Subcutaneous abdominal adipose tissue (tissue), 5 donors: Measurements from ENCODE around the gene BACE2.

ENCODE experiments used
- H3K27ac ChIP-seq: one replicate; pipeline ENCODE4 v1.7.0; 2013; ENCODE audit warnings: low read depth, mild to moderate bottlenecking, inconsistent platforms, low read length, moderate library complexity
- H3K27me3 ChIP-seq, 5 donors: one replicate each; pipeline ENCODE4 v1.7.0; 2013; ENCODE audit warnings: low read length in 5 of 5, inconsistent platforms in 1 of 5; ENCODE audit not compliant: control insufficient read depth in 5 of 5, insufficient read depth in 4 of 5
- H3K36me3 ChIP-seq, 5 donors: one replicate each; pipeline ENCODE4 v1.7.0; 2013; ENCODE audit warnings: low read length in 5 of 5; ENCODE audit not compliant: control insufficient read depth in 5 of 5, insufficient read depth in 5 of 5
- H3K4me1 ChIP-seq, 5 donors: one replicate each; pipeline ENCODE4 v1.7.0; 2013; ENCODE audit warnings: low read length in 5 of 5, mild to moderate bottlenecking in 3 of 5, moderate library complexity in 1 of 5; ENCODE audit not compliant: control insufficient read depth in 5 of 5, insufficient read depth in 5 of 5
- H3K4me3 ChIP-seq, 5 donors: one replicate each; pipeline ENCODE4 v1.7.0; 2013; ENCODE audit warnings: low read length in 5 of 5, low read depth in 1 of 5
- H3K9ac ChIP-seq, 5 donors: one replicate each; pipeline ENCODE4 v1.7.0; 2013; ENCODE audit warnings: low read length in 5 of 5, mild to moderate bottlenecking in 4 of 5, moderate library complexity in 3 of 5
- H3K9me3 ChIP-seq, 5 donors: one replicate each; pipeline ENCODE4 v1.7.0; 2013; ENCODE audit warnings: low read length in 5 of 5; ENCODE audit not compliant: control insufficient read depth in 5 of 5
- donor health status: healthy.
- donor health status: healthy.
- donor health status: healthy.
- donor health status: healthy.
- donor health status: healthy.

Gene BACE2

DNA sequence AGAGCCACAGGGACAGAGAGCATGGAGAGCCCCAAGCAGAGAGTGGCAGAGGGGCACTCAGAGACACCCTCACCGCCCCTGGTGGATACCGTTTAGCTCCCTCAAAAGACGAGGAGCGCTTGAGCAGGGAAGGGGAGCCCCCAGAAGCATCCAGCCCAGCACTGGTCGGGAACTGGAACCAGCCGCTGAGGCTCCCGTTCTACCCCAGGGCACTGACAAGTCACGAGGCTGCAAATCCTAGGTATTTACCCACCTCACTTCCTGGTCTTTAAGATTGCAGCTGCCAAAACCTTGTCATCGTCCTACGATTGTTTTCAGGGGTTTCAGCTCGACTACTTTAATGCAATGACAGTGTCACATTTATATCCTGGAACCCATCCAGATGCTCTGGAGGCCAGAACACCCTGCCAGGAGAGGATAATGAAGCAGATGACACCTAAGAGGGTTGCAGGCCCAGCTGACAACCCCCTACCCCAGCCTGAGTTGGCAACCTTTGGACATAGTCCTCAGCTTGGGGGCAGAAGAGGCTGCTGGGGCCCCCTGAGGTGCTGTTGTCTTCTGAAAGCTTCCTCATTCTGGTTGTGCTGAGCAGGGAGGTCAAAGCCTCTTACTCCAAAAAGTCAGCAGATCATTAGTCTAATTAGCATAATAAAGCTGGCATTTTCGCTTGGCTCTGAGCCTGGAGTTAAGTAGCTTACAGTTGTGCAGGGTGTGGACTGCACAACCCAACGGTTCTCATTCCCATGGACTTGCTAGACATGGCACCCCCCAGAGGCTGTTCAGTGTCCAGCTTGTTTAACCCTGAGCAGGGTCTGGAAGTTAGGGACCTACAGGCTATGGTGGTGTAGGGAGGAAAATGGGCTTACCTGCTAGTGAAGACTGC lies 20.6 kb upstream of the BACE2 start:
- Histone ChIP-seq H3K4me3 (no peak overlapping the region), H3K9ac (no peak overlapping the region), H3K9me3 (peaks cover 0 to 3% (median 0%) of the 10 kb centered on the region in 5 donors), H3K27ac (no peak overlapping the region), H3K27me3 (peaks cover 0 to 18% (median 10%) of the 10 kb centered on the region in 5 donors), H3K36me3 (no peaks in the 10 kb centered on the region), H3K4me1 (peaks cover 0 to 15% (median 2%) of the 10 kb centered on the region in 5 donors)

DNA sequence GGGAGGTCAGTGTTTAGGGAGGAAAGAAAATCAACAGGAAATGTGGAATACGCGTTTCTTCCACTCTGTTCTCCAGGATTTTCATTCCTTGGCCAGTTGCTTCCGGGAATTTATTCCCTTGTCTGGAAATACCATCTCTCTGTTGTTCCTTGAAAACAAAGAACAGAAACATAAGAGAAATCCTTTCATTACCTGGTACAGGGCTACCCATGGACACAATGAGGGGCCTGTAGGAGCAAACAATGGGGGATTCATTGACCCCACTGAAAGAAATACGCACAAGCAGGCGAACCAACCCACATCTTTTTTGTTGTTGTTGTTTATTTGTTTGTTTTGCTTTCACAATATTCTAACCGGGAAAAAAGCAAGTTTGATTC lies 20.0 kb upstream of the BACE2 start:
- Histone ChIP-seq H3K27me3 (peaks cover 0 to 18% (median 10%) of the 10 kb centered on the region in 5 donors), H3K36me3 (no peaks in the 10 kb centered on the region), H3K4me3 (no peak overlapping the region), H3K9ac (no peak overlapping the region), H3K4me1 (peaks cover 0 to 15% (median 2%) of the 10 kb centered on the region in 5 donors), H3K27ac (no peak overlapping the region), H3K9me3 (peaks cover 0 to 3% (median 0%) of the 10 kb centered on the region in 5 donors)

DNA sequence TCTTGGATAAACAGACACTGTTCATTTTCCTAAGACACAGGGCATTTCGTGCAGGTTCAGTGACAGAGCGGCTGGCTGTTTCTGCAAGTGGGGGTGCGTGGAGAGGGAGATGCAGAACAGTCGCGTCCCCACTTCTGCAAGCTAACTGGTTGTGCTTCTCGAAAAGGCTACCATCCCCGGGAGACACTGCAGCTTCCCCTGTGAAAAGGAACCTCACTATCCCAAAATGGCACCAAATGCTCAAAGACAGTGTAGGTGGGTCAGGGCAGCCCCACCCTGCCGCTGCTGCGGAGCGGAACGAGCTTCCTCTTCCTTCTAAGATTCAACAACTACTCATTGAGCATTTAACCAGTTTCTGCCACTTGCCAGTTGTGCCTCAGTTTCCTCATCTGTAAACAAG lies 19.2 kb upstream of the BACE2 start:
- no peak overlapping the region for H3K4me3 ChIP-seq
- no peak overlapping the region for H3K9ac ChIP-seq
- no peak overlapping the region for H3K27ac ChIP-seq
- H3K9me3 ChIP-seq: peaks cover 0 to 3% (median 0%) of the 10 kb centered on the region in 5 donors
- H3K36me3 ChIP-seq: no peaks in the 10 kb centered on the region
- H3K27me3 ChIP-seq: peaks cover 0 to 18% (median 10%) of the 10 kb centered on the region in 5 donors
- H3K4me1 ChIP-seq: peaks cover 0 to 15% (median 0%) of the 10 kb centered on the region in 5 donors

DNA sequence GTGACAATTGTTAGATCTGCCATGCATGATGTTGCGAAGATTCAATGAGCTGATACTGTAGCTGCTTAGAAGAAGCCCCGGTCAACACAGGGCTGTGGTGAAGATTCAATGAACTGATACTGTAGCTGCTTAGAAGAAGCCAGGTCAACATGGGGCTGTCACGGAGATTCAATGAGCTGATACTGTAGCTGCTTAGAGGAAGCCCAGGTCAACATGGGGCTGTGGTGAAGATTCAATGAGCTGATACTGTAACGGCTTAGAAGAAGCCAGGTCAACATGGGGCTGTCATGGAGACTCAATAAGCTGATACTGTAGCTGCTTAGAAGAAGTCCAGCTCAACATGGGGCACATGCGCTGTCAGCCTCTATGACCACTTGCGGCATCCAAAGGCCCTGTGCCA lies 18.8 kb upstream of the BACE2 start:
- Histone ChIP-seq H3K9me3 (peaks cover 0 to 3% (median 0%) of the 10 kb centered on the region in 5 donors), H3K4me1 (peaks cover 0 to 15% (median 0%) of the 10 kb centered on the region in 5 donors), H3K4me3 (no peak overlapping the region), H3K36me3 (no peaks in the 10 kb centered on the region), H3K27me3 (peaks cover 0 to 18% (median 10%) of the 10 kb centered on the region in 5 donors), H3K27ac (no peak overlapping the region), H3K9ac (no peak overlapping the region)

DNA sequence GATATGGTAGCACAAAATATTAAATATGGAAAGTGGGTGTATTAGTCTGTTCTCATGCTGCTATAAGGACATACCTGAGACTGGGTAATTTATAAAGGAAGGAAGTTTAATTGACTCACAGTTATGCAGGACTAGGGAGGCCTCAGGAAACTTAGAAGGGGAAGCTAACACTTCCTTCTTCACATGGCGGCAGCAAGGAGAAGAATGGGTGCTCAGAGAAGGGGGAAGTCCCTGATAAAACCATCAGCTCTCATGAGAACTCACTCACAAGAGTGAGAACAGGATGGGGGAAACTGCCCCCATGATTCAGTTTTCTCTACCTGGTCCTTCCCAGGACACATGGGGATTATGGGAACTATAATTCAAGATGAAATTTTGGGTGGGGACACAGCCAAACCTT lies 15.8 kb upstream of the BACE2 start:
- Histone ChIP-seq H3K9ac (no peak overlapping the region), H3K36me3 (no peaks in the 10 kb centered on the region)

DNA sequence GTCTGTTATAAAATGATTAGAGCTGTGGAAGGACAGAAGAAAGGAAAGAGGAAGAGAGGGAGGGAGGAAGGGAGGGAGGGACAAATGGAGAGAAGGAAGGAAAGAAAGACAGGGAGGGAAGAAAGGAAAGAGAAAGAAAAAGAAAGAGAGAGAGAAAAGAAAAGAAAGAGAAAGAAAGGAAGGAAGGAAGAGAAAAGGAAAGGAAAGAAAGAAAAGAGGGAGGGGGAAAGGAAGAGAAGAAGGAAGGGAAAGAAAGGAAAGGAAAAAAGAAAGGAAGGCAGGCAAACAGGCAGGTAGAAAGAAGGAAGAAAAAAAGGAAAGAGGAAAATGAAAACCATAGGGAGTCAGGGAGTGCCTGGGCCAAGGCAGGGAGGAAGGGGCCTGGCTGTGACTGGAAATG lies 14.5 kb upstream of the BACE2 start:
- H3K36me3 ChIP-seq: no peaks in the 10 kb centered on the region
- no peak overlapping the region for H3K4me3 ChIP-seq
- no peak overlapping the region for H3K9ac ChIP-seq
- peaks cover 0 to 2% (median 0%) of the 10 kb centered on the region in 5 donors for H3K4me1 ChIP-seq
- H3K27ac ChIP-seq: no peak overlapping the region
- peaks cover 0 to 11% (median 10%) of the 10 kb centered on the region in 5 donors for H3K27me3 ChIP-seq
- peaks cover 0 to 6% (median 2%) of the 10 kb centered on the region in 5 donors for H3K9me3 ChIP-seq

More for the DNA sequence above, 15.8 kb upstream of the BACE2 start:
- Histone ChIP-seq H3K27me3 (peaks cover 0 to 15% (median 10%) of the 10 kb centered on the region in 5 donors), H3K4me3 (no peak overlapping the region), H3K27ac (no peak overlapping the region), H3K9me3 (no peaks in the 10 kb centered on the region), H3K4me1 (peaks cover 0 to 15% (median 0%) of the 10 kb centered on the region in 5 donors)

DNA sequence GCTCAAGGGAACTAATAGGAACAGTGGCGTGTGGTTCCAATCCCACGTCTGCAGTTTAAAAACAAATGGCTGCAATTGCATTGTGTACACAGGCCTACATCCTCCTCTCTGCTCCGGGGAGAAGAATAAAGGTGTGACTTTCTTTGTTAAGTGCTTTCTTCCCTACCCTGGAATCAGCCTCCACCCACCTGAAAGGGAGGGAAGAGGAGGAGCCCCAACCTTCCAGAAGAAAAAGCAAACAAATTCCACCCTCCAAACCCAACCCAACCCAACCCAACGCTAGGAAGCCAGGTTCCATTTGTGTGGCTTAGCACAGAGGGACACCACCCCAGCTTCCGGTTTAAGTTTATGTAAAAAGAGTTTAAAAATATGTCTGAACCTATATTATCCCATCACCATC lies 11.8 kb upstream of the BACE2 start:
- Histone ChIP-seq H3K27ac (no peak overlapping the region), H3K27me3 (peaks cover 0 to 2% (median 0%) of the 10 kb centered on the region in 5 donors)

DNA sequence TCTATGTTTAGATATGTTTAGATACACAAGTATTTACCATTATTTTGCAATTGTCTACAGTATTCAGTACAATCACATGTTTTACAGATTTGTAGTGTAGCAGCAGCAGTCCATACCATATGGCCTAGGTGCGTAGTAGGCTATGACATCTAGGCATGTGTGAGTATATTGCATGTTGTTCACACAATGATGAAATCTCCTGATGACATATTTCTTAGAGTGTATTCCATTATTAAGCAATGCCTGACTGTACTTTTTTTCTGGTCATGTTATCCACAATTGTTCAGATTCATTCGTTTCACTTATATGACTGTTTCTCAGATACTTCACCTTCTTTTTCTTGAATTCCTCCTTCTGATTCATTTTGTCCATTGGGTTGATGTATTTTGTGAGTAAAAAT lies 9.9 kb upstream of the BACE2 start:
- Histone ChIP-seq H3K36me3 (no peaks in the 10 kb centered on the region), H3K9me3 (peaks cover 0 to 6% (median 4%) of the 10 kb centered on the region in 5 donors), H3K27me3 (peaks cover 0 to 2% (median 0%) of the 10 kb centered on the region in 5 donors), H3K4me3 (no peak overlapping the region), H3K27ac (no peak overlapping the region), H3K4me1 (no peaks in the 10 kb centered on the region), H3K9ac (no peak overlapping the region)

More for the DNA sequence above, 11.8 kb upstream of the BACE2 start:
- H3K4me1 ChIP-seq: no peaks in the 10 kb centered on the region
- H3K4me3 ChIP-seq: no peak overlapping the region
- no peak overlapping the region for H3K9ac ChIP-seq
- peaks cover 0 to 6% (median 4%) of the 10 kb centered on the region in 5 donors for H3K9me3 ChIP-seq
- H3K36me3 ChIP-seq: no peaks in the 10 kb centered on the region

DNA sequence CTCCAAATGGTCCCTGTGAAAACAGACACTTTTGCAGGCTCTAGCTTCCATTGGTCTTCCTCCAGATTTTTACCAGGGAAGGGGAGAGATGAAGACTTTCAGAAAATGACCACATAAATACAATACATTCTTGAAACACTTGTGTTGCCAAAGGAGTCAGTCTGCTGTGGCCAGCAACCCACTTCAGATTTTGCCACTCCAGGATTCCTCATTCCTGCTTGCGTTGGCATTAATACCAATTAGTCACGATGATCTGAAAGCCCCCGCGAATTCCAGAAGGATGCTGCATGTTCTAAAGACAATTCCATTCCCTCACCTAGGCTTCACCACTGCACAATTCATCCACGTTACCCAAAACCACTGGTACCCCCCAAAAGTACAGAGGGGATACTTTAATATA lies 7.9 kb upstream of the BACE2 start:
- no peak overlapping the region for H3K9ac ChIP-seq
- H3K4me3 ChIP-seq: no peak overlapping the region
- peaks cover 0 to 2% (median 0%) of the 10 kb centered on the region in 5 donors for H3K27me3 ChIP-seq
- peaks cover 0 to 6% (median 4%) of the 10 kb centered on the region in 5 donors for H3K9me3 ChIP-seq
- H3K36me3 ChIP-seq: no peaks in the 10 kb centered on the region
- no peak overlapping the region for H3K27ac ChIP-seq
- no peaks in the 10 kb centered on the region for H3K4me1 ChIP-seq

DNA sequence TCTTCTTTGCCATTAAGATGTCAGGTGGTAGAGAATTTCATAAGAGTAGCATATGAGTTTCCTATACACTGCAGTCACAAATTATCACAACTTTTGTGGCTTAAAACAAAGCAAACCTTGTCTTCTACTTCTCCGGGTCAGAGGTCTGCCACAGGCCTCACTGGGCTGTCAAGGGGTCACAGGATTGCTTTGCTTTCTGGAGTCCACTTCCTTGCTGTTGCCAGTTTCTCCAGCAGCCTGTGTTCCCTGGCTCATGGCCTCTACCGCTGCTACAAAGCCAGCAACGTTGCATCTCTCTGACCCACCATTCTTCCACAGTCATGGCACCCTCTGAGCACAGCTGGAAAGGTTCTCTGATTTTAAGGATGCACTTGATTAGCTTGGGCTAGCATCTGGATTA lies 6.5 kb upstream of the BACE2 start:
- Histone ChIP-seq H3K27ac (no peak overlapping the region), H3K4me1 (no peaks in the 10 kb centered on the region), H3K9ac (no peak overlapping the region), H3K4me3 (no peak overlapping the region), H3K27me3 (peaks cover 0 to 2% (median 0%) of the 10 kb centered on the region in 5 donors), H3K36me3 (no peaks in the 10 kb centered on the region), H3K9me3 (peaks cover 0 to 6% (median 4%) of the 10 kb centered on the region in 5 donors)
